Keratinocyte (primary cell): ENCODE results near the gene ZNF541. TPM values are rescaled to one million over a fixed set of nuclear protein-coding genes. Genes with fewer than 3 reads are reported as not detected.

Experiments used
- DNase-seq: peaks from one replicate; pipeline ENCODE4 v3.0.0-alpha.2; 2011; ENCODE audit warnings: low read depth, missing footprints, low spot score
- FAIRE-seq: peaks from 2 replicates; lab custom pipeline; 2011; peaks lifted over from hg19 to GRCh38; lab: Jason Lieb, UNC
- H2AFZ ChIP-seq: 2 replicates; pipeline ENCODE4 v1.6.0; 2012; ENCODE audit warnings: low read length, control low read depth, inconsistent platforms; ENCODE audit not compliant: control insufficient read depth
- H3K27ac ChIP-seq: 2 replicates; pipeline ENCODE4 v1.5.1; 2011; ENCODE audit warnings: low read length; ENCODE audit not compliant: control insufficient read depth, insufficient read depth
- H3K27me3 ChIP-seq: 3 replicates; pipeline ENCODE4 v1.6.0; 2011; ENCODE audit warnings: low read length; ENCODE audit not compliant: control insufficient read depth, insufficient read depth; ENCODE audit errors: extremely low read depth
- H3K36me3 ChIP-seq, 2 experiments: 2 replicates in 1 of 2; 3 replicates in 1 of 2; pipeline ENCODE4 v1.5.1; 2011; ENCODE audit warnings: low read length in 2 of 2, mild to moderate bottlenecking in 1 of 2; ENCODE audit not compliant: control insufficient read depth in 2 of 2, insufficient read depth in 2 of 2; ENCODE audit errors: extremely low read depth in 1 of 2
- H3K4me1 ChIP-seq: 3 replicates; pipeline ENCODE4 v1.5.1; 2011; ENCODE audit warnings: low read length; ENCODE audit not compliant: control insufficient read depth, insufficient read depth; ENCODE audit errors: extremely low read depth
- H3K4me2 ChIP-seq: 3 replicates; pipeline ENCODE4 v1.6.0; 2011; ENCODE audit warnings: low read depth, low read length; ENCODE audit not compliant: control insufficient read depth, insufficient read depth; ENCODE audit errors: extremely low read depth
- H3K4me3 ChIP-seq, 3 experiments: fragments of 200-600 bp in 1 of 3; sonication (generic) in 1 of 3; 2 replicates in 2 of 3; 3 replicates in 1 of 3; pipeline ENCODE4 v1.5.1; 2011 to 2016; ENCODE audit warnings: low read length in 3 of 3, mild to moderate bottlenecking in 3 of 3, control low read depth in 2 of 3, inconsistent platforms in 1 of 3, low read depth in 1 of 3, mixed read lengths in 1 of 3, mixed run types in 1 of 3, moderate library complexity in 1 of 3; ENCODE audit not compliant: control insufficient read depth in 2 of 3, insufficient read depth in 2 of 3; ENCODE audit errors: extremely low read depth in 1 of 3
- H3K79me2 ChIP-seq: 2 replicates; pipeline ENCODE4 v1.6.0; 2012; ENCODE audit warnings: low read length; ENCODE audit not compliant: control insufficient read depth, insufficient read depth
- H3K9ac ChIP-seq: 3 replicates; pipeline ENCODE4 v1.6.0; 2011; ENCODE audit warnings: low read length; ENCODE audit not compliant: control insufficient read depth, insufficient read depth; ENCODE audit errors: extremely low read depth
- H3K9me1 ChIP-seq: 3 replicates; pipeline ENCODE4 v1.6.0; 2011; ENCODE audit warnings: low read length; ENCODE audit not compliant: control insufficient read depth, insufficient read depth; ENCODE audit errors: extremely low read depth
- H3K9me3 ChIP-seq: 2 replicates; pipeline ENCODE4 v1.5.1; 2012; ENCODE audit warnings: low read depth, low read length; ENCODE audit not compliant: control insufficient read depth
- H4K20me1 ChIP-seq: 3 replicates; pipeline ENCODE4 v1.6.0; 2011; ENCODE audit warnings: low read length; ENCODE audit not compliant: control insufficient read depth, insufficient read depth; ENCODE audit errors: extremely low read depth
- EZH2 ChIP-seq: IDR thresholded peaks from one replicate; pipeline ENCODE4 v1.6.1; 2012; ENCODE audit warnings: inconsistent platforms, mild to moderate bottlenecking, low read length, moderate library complexity
- dilution Hi-C: fragments of 300-500 bp; cut with MboI; formaldehyde crosslinking; loops from one replicate; pipeline ENCODE4 v1.7.0; 2020; ENCODE audit warnings: low sequenced_read_pairs; ENCODE audit not compliant: extremely low pct_ligation_motif_present
- polyA plus RNA-seq, 5 experiments: library from polyadenylated mRNA; depleted of rRNA in 3 of 5; stranded (reverse) in 3 of 5; stranded (forward) in 1 of 5; unstranded in 1 of 5; fragments of >200 nt; gene quantifications; 1 replicate in 1 of 5; 2 replicates in 3 of 5; 3 replicates in 1 of 5; pipeline versions ENCODE4 v1.2.1 to v1.2.3, GENCODE V29; 2011 to 2012; ENCODE audit warnings: missing spikeins in 2 of 5, low read depth in 1 of 5, low replicate concordance in 1 of 5
- TF ChIP-seq, protein P1 (sequence below), 3 experiments: IDR thresholded peaks in 1 of 3; conservative IDR thresholded peaks in 1 of 3; optimal IDR thresholded peaks in 1 of 3; 2 replicates in 2 of 3; 3 replicates in 1 of 3; pipeline versions ENCODE3 to v1.5.1; 2011; ENCODE audit warnings: low read length in 3 of 3, mild to moderate bottlenecking in 3 of 3, moderate library complexity in 2 of 3, control low read depth in 1 of 3, inconsistent platforms in 1 of 3; ENCODE audit not compliant: insufficient read depth in 2 of 3; ENCODE audit errors: extremely low read depth in 1 of 3

The ZNF541 gene
- polyA plus RNA-seq, 1 donor (not counting 4 experiments of a cell fraction or from before 2014, with no cell fraction given), result not detected

DNA sequence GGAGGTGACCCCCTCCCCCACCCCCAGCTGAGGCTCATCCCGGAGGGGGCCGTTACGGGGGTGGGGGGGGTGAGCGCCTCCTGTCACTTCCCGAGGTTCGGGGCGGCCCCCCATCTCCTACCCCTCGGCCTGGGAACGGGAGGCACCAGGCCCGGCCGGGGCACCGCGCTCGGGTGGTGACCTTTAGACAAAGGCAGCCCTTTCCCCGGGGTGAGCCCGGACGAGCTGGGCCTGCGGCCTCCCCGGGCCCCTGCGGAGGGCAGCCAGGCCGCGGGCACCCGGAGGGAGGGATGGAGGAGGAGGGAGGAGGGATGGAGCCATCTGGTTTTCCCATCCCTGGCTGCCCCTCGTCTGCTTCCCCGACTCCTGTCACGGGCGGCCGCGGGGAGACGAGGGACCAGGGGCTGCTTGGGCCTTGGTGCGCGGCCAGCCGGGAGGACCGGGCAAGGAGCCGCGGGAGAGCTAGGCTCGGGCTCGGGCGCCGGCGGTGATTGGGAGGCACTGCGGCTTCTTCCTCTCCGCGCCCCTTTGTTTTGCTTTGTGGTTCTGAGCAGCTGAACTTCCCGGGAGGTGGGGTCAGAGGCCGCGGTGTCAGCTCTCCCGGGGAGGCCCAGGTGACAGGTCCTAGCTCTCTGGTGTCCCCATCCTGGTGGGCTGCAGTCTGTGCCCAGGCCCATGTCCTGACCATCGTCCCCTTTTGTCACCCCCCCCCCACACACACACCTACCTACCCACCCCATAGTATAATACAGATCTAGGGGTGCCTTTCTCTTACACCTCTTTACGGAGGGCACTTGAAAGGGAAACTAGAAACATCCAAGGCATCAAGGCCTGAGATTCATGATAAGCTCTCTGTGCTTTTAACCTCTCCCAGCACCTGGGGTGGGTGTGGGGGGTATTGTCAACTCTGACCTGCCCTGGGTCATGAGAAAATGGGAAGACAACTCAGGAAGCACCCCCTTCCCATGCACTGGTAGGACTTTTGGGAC, 37.3 kb upstream of the ZNF541 start:
- dilution Hi-C loops, result no loop called here
- DNase-seq, result no peak

DNA sequence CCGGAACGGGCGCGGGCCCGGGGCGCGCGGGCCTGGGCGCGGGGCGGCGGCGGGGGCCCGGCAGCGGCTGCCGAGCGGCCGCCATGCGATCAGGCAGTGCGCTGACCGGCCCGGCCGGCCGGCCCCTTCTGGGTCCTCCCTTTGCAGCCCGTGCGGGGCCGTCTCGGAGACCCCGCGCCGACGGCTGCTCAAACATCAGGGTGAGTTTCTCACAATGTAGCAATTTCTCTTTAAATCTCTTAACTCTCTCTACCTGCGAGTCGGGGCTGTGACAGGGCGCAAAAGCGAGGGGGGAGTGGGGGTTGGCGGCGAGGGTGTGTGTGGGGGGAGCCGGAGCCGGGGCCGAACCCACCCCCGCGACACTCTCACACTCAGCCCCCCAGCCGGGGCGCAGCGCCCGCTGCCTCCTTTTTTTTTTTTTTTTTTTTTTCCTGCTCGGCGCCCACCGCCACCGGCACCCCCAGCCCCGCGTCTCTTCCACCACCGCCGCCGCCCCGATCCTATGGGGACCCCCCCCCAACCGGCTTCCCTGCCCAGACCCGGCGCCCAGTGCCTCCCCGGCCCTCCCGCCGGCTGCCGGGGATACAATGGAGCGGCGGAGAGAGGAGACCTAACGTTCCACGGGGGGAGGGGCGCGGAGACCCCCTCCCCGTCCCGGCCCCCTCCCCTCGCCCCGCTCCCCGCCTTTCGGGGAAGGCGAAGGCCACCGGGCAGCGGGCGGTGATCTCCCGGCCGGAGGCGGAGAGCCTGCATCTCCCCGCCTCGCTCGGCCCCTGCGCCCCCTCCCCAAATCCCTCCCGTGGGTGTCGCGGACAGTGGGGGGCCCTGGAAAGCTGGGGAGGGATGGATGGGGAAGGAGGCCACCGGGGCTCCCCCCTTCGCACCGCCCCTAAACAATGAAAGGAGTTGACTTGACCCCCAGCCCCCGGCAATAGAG, 36.3 kb upstream of the ZNF541 start, which contains the start of gene BICRA:
BICRA (plus strand) TSS at position 166 of the 937 bp plus-strand sequence. CDS start 64,441 bp downstream, outside the sequence.
- dilution Hi-C loops, result no loop called here
- TF ChIP-seq, protein P1, sequence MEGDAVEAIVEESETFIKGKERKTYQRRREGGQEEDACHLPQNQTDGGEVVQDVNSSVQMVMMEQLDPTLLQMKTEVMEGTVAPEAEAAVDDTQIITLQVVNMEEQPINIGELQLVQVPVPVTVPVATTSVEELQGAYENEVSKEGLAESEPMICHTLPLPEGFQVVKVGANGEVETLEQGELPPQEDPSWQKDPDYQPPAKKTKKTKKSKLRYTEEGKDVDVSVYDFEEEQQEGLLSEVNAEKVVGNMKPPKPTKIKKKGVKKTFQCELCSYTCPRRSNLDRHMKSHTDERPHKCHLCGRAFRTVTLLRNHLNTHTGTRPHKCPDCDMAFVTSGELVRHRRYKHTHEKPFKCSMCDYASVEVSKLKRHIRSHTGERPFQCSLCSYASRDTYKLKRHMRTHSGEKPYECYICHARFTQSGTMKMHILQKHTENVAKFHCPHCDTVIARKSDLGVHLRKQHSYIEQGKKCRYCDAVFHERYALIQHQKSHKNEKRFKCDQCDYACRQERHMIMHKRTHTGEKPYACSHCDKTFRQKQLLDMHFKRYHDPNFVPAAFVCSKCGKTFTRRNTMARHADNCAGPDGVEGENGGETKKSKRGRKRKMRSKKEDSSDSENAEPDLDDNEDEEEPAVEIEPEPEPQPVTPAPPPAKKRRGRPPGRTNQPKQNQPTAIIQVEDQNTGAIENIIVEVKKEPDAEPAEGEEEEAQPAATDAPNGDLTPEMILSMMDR (optimal IDR thresholded peaks at IDR 0.05 in 1 of 3, IDR thresholded peaks at IDR 0.05 in 1 of 3, conservative IDR thresholded peaks at IDR 0.05 in 1 of 3; ENCODE audit: extremely low read depth in 1 of 3, insufficient read depth in 2 of 3, low read length in 3 of 3), result no peak
- TF ChIP-seq EZH2, result no peak
- peak within 1 kb of the TSS; percentile 92 for H3K9ac ChIP-seq
- no peaks in the 10 kb centered on the region for H3K9me3 ChIP-seq
- H3K79me2 ChIP-seq, result peaks cover 51% of the 10 kb centered on the region
- peak within 1 kb of the TSS; percentile 85 to 98 (median 88) for H3K4me3 ChIP-seq
- H3K27me3 ChIP-seq, result no peaks in the 10 kb centered on the region
- FAIRE-seq, result no peak
- peak within 1 kb of the TSS; percentile 82 for H3K4me2 ChIP-seq
- peaks cover 7% of the 10 kb centered on the region for H3K4me1 ChIP-seq
- H3K36me3 ChIP-seq, result peaks cover 0 to 2% of the 10 kb centered on the region in 2 experiments
- peaks cover 8% of the 10 kb centered on the region for H4K20me1 ChIP-seq
- H2AFZ ChIP-seq, result peak within 1 kb of the TSS; percentile 83
- DNase-seq, result no peak
- no peaks in the 10 kb centered on the region for H3K9me1 ChIP-seq
- peak within 1 kb of the TSS; percentile 88 for H3K27ac ChIP-seq

More for the DNA sequence above, 37.3 kb upstream of the ZNF541 start:
- peak overlapping the region; percentile 76 for H3K4me2 ChIP-seq
- H4K20me1 ChIP-seq, result peaks cover 10% of the 10 kb centered on the region
- no peak for FAIRE-seq
- peak overlapping the region; percentile 43 for H3K27ac ChIP-seq
- no peaks in the 10 kb centered on the region for H3K9me3 ChIP-seq
- H3K4me1 ChIP-seq, result peaks cover 7% of the 10 kb centered on the region
- H3K4me3 ChIP-seq, result peak overlapping the region; percentile 66 to 98 (median 80)
- H3K9ac ChIP-seq, result peak overlapping the region; percentile 92
- no peaks in the 10 kb centered on the region for H3K27me3 ChIP-seq
- H2AFZ ChIP-seq, result no peak overlapping the region
- TF ChIP-seq, protein P1 (optimal IDR thresholded peaks at IDR 0.05 in 1 of 3, IDR thresholded peaks at IDR 0.05 in 1 of 3, conservative IDR thresholded peaks at IDR 0.05 in 1 of 3; ENCODE audit: extremely low read depth in 1 of 3, insufficient read depth in 2 of 3, low read length in 3 of 3), result no peak
- TF ChIP-seq EZH2, result no peak
- H3K36me3 ChIP-seq, result peaks cover 0 to 2% of the 10 kb centered on the region in 2 experiments
- H3K9me1 ChIP-seq, result peaks cover 2% of the 10 kb centered on the region
- H3K79me2 ChIP-seq, result peaks cover 60% of the 10 kb centered on the region
